ENCODE measurements around the gene ZNF275.

- TF ChIP-seq CTCF (IDR thresholded peaks at IDR 0.05; ENCODE audit: control extremely low read depth in 1 of 3, insufficient read depth in 1 of 3, low read depth in 1 of 3, low read length in 3 of 3) (no peak), EP300 (IDR thresholded peaks at IDR 0.05; ENCODE audit: borderline replicate concordance in 1 of 2, low read depth in 2 of 2, low read length in 2 of 2) (no peak), CHD1 (IDR thresholded peaks at IDR 0.05; ENCODE audit: low read depth, low read length) (no peak), BACH1 (IDR thresholded peaks at IDR 0.05; ENCODE audit: low read length) (no peak)
These were observed 53.4 kb downstream of the ZNF275 start for GRCh38 chrX:153387345-153387744.

Data from H1 (cell line).